ENCODE measurements around the gene ARF5. TPM values are rescaled to one million over a fixed set of nuclear protein-coding genes. Genes with fewer than 3 reads are reported as not detected.

The ARF5 gene
- total RNA-seq, 2 experiments from 2014 or later: 87.0 TPM

DNA sequence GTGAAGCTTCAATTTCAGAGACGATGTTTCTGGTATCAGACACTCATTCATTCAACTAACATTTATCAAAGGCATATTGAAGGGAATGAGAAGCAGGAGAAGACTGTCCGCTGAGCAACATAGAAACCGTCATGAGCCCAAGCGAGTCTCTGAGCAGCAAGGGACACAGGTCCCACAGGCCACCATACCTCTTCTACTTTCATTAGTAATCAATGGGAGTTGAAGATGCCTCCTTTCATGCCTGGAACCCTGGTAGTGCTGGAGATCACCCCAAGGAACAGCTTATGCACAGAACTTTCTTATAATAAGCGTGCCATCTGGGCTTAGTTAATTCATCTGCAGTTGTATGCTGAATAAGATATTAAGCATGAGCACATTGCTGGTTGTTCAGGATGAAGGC, 28.5 kb downstream of the ARF5 start:
- CTCF ChIA-PET: no interaction called here
- Histone ChIP-seq H3K27me3 (ENCODE audit: control insufficient read depth in 1 of 2, insufficient read depth in 2 of 2, low read length in 2 of 2) (peaks cover 23 to 29% of the 10 kb centered on the region in 2 experiments), H3K27ac (ENCODE audit: low read depth in 1 of 2, low read length in 2 of 2) (no peak overlapping the region), H3K4me3 (ENCODE audit: low read length) (no peak overlapping the region), H3K4me1 (ENCODE audit: insufficient read depth, low read length) (peaks cover 3% of the 10 kb centered on the region), H3K36me3 (ENCODE audit: insufficient read depth, low read length) (no peaks in the 10 kb centered on the region), H3K9me3 (ENCODE audit: control insufficient read depth in 1 of 2, insufficient read depth in 1 of 2, low read length in 2 of 2) (no peaks in the 10 kb centered on the region)
- intact Hi-C loops (cut with DNase I, micrococcal nuclease): no loop called here
- no peak for ATAC-seq (ENCODE audit: poor library complexity)
- Mint-ChIP-seq H3K4me1 (ENCODE audit: low read depth) (no peaks in the 10 kb centered on the region), H3K27me3 (peaks cover 79% of the 10 kb centered on the region), H3K27ac (no peak overlapping the region), H3K9me3 (no peaks in the 10 kb centered on the region), H3K36me3 (ENCODE audit: low read depth) (no peaks in the 10 kb centered on the region), H3K4me3 (no peak overlapping the region)
- POLR2A ChIA-PET: no interaction called here
- no peak for DNase-seq
- TF ChIP-seq, protein P1, sequence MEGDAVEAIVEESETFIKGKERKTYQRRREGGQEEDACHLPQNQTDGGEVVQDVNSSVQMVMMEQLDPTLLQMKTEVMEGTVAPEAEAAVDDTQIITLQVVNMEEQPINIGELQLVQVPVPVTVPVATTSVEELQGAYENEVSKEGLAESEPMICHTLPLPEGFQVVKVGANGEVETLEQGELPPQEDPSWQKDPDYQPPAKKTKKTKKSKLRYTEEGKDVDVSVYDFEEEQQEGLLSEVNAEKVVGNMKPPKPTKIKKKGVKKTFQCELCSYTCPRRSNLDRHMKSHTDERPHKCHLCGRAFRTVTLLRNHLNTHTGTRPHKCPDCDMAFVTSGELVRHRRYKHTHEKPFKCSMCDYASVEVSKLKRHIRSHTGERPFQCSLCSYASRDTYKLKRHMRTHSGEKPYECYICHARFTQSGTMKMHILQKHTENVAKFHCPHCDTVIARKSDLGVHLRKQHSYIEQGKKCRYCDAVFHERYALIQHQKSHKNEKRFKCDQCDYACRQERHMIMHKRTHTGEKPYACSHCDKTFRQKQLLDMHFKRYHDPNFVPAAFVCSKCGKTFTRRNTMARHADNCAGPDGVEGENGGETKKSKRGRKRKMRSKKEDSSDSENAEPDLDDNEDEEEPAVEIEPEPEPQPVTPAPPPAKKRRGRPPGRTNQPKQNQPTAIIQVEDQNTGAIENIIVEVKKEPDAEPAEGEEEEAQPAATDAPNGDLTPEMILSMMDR (IDR thresholded peaks at IDR 0.05): no peak

GRCh38 chr7:127618042-127618441, 29.8 kb downstream of the ARF5 start, which contains the start of gene PAX4:
PAX4 (minus strand) TSS chr7:127618142; CDS start chr7:127615928, 2,214 bp downstream.
- Histone ChIP-seq H3K9me3 (ENCODE audit: control insufficient read depth in 1 of 2, insufficient read depth in 1 of 2, low read length in 2 of 2) (no peaks in the 10 kb centered on the region), H3K27ac (ENCODE audit: low read depth in 1 of 2, low read length in 2 of 2) (no peak within 1 kb of the TSS), H3K4me1 (ENCODE audit: insufficient read depth, low read length) (peaks cover 3% of the 10 kb centered on the region), H3K4me3 (ENCODE audit: low read length) (no peak within 1 kb of the TSS), H3K27me3 (ENCODE audit: control insufficient read depth in 1 of 2, insufficient read depth in 2 of 2, low read length in 2 of 2) (peaks cover 23 to 32% of the 10 kb centered on the region in 2 experiments), H3K36me3 (ENCODE audit: insufficient read depth, low read length) (no peaks in the 10 kb centered on the region)
- Mint-ChIP-seq H3K27me3 (peaks cover 82% of the 10 kb centered on the region), H3K4me3 (no peak within 1 kb of the TSS), H3K27ac (no peak within 1 kb of the TSS), H3K9me3 (no peaks in the 10 kb centered on the region), H3K4me1 (ENCODE audit: low read depth) (no peaks in the 10 kb centered on the region), H3K36me3 (ENCODE audit: low read depth) (no peaks in the 10 kb centered on the region)
- TF ChIP-seq, protein P1 (IDR thresholded peaks at IDR 0.05): no peak
- CTCF ChIA-PET: interaction anchor here (1.4 kb wide), 1 partner anchor 9 kb away, joined by 3 read pairs; no protein-coding TSS in a partner anchor
- intact Hi-C loops (cut with DNase I, micrococcal nuclease): no loop called here
- DNase-seq (no peak), ATAC-seq (ENCODE audit: poor library complexity) (no peak)
- POLR2A ChIA-PET: no interaction called here

- Histone ChIP-seq H3K4me1 (ENCODE audit: insufficient read depth, low read length) (peaks cover 3% of the 10 kb centered on the region), H3K27me3 (ENCODE audit: control insufficient read depth in 1 of 2, insufficient read depth in 2 of 2, low read length in 2 of 2) (peaks cover 23 to 32% of the 10 kb centered on the region in 2 experiments), H3K36me3 (ENCODE audit: insufficient read depth, low read length) (no peaks in the 10 kb centered on the region), H3K27ac (ENCODE audit: low read depth in 1 of 2, low read length in 2 of 2) (no peak overlapping the region), H3K9me3 (ENCODE audit: control insufficient read depth in 1 of 2, insufficient read depth in 1 of 2, low read length in 2 of 2) (no peaks in the 10 kb centered on the region), H3K4me3 (ENCODE audit: low read length) (no peak overlapping the region)
- no peaks in the 10 kb centered on the region for H3K9me3 Mint-ChIP-seq
- DNase-seq (no peak), ATAC-seq (ENCODE audit: poor library complexity) (no peak)
- no peaks in the 10 kb centered on the region for H3K36me3 Mint-ChIP-seq (ENCODE audit: low read depth)
- H3K27me3 Mint-ChIP-seq: peaks cover 76% of the 10 kb centered on the region
- H3K4me3 Mint-ChIP-seq: no peak overlapping the region
- intact Hi-C loops (cut with DNase I, micrococcal nuclease): no loop called here
- ChIA-PET CTCF (no interaction called here), POLR2A (no interaction called here)
- H3K27ac Mint-ChIP-seq: no peak overlapping the region
- TF ChIP-seq, protein P1 (IDR thresholded peaks at IDR 0.05): no peak
- H3K4me1 Mint-ChIP-seq (ENCODE audit: low read depth): no peaks in the 10 kb centered on the region
Observed at GRCh38 chr7:127618775-127619174, 30.6 kb downstream of the ARF5 start.

Data from CD4-positive, alpha-beta T cell (primary cell).